Jurkat, Clone E6-1 (cell line): ENCODE measurements around the gene WFDC9. TPM values are rescaled to one million over a fixed set of nuclear protein-coding genes. Genes with fewer than 3 reads are reported as not detected.
A peak's percentile ranks its signal among the peaks of the same experiment; 100 is the strongest.
"Not testable (repeated sequence)": the region's sequence is repeated elsewhere in the genome, so short reads cannot be mapped to it uniquely, and the experiment has no call there.

ENCODE experiments used
- DNase-seq: peaks from one replicate; pipeline ENCODE4 v3.0.0-alpha.2; 2011; ENCODE audit warnings: low read depth, low spot score
- H3K4me3 ChIP-seq: 2 replicates; pipeline ENCODE4 v1.5.1; 2011; ENCODE audit warnings: mild to moderate bottlenecking, low read length, control low read depth, moderate library complexity
- polyA plus RNA-seq: library from polyadenylated mRNA; unstranded; fragments of >200 nt; gene quantifications from one replicate; pipeline ENCODE4 v1.2.1, GENCODE V29; 2012; ENCODE audit warnings: missing spikeins; ENCODE audit not compliant: insufficient read length, insufficient read depth

Gene WFDC9
- not detected for polyA plus RNA-seq

DNA sequence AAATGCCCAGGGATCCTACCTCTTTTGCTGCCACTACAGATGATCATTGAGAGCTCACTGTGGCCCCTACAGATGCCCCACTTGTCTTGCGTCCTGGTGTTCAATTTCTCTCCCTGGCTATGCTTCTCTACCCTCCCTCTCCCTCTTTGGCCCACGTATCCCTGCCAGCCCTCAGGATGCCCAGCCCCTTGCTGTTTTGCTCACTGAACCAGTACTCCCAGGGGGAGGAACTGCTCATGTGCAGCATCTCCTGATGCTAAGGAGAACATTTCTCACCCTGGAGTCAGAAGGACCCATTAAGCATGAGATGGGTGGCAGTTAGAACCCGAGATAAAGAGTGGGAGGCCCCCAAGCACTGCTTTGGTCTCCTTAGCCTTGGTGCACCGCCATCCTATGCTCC, at the start of gene WFDC9:
TSS of gene WFDC9 (minus strand) at position 101 of the 400 bp plus-strand sequence. CDS start 21,103 bp downstream, outside the sequence.
- no peak for DNase-seq
- H3K4me3 ChIP-seq, result no peak within 1 kb of the TSS

DNA sequence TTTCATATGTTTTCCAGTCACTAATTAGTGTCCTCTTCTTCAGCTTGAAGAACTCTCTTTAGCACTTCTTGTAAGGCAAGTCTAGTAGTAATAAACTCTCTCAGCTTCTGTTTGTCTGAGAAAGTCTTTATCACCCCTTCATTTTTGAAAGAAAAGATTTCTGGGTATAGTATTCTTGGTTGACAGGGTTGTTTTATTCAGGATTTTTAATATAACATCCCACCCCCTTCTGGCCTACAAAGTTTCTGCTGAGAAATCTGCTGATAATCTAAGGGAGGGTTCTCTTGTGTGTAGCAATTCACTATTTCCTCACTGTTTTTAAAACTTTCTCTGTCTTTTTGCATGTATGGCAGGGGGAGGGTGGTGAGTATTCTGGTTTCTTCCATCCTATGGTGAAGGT, 48.6 kb upstream of the WFDC9 start:
- no peak overlapping the region for H3K4me3 ChIP-seq
- DNase-seq, result no peak

DNA sequence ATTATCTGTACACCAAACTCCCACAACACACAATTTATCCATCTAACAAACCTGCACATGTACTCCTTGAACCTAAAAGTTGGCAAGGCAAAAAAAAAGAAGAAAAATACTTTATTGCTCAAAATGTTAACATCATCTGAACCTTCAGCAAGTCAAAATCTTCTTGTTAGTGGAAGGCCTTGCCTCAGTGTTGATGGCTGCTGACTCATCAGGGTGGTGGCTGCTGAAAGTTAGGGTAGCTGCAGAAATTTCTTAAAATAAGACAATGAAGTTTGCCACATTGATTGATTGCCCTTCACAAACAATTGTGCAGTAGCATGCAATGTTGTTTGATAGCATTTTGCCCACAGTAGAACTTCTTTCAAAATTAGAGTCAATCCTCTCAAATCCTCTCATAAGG, 41.7 kb upstream of the WFDC9 start:
- no peak for DNase-seq
- no peak overlapping the region for H3K4me3 ChIP-seq

DNA sequence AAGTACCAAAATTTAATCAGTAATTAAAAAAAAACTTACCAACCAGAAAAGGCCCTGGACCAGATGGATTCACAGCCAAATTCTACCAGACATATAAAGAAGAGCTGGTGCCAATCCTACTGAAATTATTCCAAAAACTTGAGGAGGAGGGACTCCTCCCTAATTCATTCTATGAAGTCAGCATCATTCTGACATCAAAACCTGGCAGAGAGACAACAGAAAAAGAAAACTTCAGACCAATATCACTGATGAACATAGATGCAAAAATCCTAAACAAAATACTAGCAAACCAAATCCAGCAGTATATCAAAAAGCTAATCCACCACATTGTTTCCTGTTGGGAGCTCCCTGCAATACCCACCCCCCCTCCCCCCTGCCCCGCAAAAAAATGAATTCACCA, 39.1 kb upstream of the WFDC9 start, which contains the start of gene WFDC11:
TSS of gene WFDC11 (minus strand) at position 101 of the 400 bp plus-strand sequence. CDS start 19,639 bp downstream, outside the sequence.
- H3K4me3 ChIP-seq, result no peak within 1 kb of the TSS
- no peak for DNase-seq

DNA sequence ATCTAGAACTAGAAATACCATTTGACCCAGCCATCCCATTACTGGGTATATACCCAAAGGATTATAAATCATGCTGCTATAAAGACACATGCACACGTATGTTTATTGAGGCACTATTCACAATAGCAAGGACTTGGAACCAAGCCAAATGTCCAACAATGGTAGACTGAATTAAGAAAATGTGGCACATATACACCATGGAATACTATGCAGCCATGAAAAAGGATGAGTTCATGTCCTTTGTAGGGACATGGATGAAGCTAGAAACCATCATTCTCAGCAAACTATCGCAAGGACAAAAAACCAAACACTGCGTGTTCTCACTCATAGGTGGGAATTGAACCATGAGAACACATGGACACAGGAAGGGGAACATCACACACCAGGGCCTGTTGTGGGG, 26.0 kb upstream of the WFDC9 start:
- not testable (repeated sequence) for H3K4me3 ChIP-seq, DNase-seq

DNA sequence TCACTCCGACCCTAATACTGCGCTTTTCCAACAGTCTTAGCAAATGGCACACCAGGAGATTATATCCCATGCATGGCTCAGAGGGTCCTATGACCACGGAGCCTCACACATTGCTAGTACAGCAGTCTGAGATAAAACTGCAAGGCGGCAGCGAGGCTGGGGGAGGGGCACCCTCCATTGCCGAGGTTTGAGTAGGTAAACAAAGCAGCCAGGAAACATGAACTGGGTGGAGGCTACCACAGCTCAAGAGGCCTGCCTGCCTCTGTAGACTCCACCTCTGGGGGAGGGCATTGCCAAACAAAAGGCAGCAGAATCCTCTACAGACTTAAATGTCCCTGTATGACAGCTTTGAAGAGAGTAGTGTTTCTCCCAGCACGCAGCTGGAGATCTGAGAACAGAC, 20.6 kb upstream of the WFDC9 start:
- peak; percentile 51 for DNase-seq

DNA sequence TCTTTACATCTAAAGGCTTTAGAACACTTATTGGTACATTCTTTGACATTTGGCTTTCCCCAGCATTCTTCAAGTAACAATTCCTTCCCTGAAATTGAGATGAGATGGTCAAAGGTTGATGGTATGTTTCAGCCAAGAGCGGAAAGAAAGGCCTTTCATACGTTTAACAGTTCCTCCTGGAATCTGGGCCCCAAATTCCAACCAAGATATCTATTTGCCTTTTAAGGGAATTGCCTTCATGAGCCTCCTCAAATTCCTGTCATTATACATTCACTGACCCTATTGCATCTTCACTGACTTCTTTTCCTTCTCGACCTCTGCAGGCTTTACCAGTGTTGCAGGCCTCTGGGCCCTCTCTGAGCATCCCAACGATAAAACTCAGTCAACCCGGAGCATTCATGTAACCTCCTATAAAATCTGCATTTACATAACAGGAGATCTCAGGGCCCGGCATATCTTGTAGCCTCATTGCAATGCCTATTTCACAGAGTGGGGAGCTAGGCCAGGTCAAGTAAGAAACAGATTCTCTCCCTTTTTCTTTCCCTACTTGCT, 18.3 kb upstream of the WFDC9 start:
- DNase-seq, result no peak
- no peak overlapping the region for H3K4me3 ChIP-seq

More for the DNA sequence above, 20.6 kb upstream of the WFDC9 start:
- H3K4me3 ChIP-seq, result not testable (repeated sequence)

DNA sequence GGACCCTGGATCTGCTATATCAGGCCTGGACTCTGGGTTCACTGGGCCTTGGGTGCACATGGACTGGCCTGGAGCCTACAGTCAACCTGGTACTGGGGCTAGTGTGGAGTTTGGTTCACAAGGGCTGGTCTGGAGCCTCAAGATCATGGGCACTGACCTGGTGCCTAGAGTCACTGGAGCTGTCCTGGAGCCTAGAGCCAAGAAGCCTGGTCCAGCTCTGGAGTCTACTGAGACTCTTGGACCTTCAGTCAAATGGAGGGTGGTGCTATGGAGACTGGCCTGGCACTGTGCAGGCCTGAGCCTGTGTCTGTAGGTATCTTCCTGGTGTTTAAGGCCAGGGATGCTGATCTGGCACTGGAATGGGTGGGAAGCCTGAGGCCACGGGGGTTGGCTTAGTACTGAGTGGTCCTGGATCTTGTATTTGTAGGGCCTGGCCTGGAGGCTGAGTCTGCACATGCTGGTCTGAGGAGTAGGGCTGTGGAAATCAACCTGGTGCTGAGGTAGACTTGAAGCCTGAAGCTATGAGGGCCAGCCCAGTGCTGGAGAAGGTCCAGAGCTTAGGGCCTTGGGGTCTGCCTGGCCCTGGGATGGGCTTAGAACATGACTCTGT, 16.5 kb upstream of the WFDC9 start:
- no peak for DNase-seq
- H3K4me3 ChIP-seq, result no peak overlapping the region

DNA sequence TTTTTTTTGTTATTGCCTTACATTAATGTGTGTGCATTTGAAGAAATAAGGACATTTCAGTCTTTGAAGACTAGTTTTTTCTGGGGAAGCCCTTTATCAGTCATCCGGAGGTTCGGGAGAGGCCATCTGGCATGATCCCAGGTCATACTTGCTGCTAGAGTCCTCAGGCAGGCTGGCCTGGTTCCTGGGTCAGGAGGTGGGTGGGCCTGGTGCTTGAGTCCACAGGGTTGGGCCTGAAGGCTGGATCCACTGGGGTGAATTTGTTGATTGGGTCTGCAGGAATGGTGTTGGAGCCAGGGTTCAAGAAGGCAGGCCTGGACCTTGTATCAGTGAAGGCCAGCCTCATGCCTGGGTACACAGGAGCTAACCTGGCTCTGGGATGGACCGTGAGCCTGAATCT, 15.8 kb upstream of the WFDC9 start:
- DNase-seq, result no peak
- no peak overlapping the region for H3K4me3 ChIP-seq

DNA sequence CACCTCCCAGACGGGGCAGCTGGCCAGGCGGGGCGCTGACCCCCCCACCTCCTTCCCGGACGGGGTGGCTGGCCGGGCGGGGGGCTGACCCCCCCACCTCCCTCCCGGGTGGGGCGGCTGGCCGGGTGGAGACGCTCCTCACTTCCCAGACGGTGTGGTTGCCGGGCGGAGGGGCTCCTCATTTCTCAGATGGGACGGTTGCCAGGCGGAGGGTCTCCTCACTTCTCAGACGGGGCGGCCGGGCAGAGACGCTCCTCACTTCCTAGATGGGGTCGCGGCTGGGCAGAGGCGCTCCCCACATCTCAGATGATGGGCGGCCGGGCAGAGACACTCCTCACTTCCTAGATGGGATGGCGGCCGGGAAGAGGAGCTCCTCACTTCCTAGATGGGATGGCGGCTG, 14.8 kb upstream of the WFDC9 start:
- DNase-seq, H3K4me3 ChIP-seq: not testable (repeated sequence)

DNA sequence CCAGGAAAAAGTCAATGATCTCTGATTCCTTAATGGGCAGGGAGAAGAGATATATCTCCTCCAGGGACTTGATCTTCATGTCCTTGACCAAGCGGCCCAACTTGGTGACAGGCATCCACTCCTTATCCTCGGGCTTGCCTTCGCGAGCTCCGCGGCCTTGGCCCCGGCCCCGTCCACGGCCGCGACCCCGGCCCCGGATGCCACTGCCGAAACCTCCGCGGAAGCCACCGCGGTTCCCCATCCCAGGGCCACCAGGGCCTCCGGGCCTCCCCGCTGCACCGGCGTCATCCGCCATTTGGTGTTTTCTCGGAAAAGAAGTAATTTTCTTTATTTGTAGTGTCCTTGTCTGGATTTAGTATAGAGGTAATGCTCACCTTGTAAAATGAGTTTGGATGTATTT, 10.0 kb upstream of the WFDC9 start:
- DNase-seq, result not testable (repeated sequence)

DNA sequence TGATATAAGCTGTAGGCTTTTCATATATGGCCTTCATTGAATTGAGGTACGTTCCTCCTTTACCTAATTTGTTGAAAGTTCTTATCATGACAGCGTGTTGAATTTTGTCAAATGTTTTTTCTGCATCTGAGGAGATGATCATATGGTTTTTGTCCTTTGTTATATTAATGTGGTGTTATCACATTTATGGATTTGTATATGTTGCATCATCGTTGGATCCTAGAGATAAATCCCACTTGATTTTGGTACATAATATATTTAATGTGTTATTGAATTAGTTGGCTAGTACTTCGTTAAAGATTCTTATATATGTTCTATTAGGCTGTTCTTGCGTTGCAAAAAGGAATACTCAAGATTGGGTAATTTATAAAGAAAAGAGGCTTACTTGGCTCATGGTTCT, 8.6 kb upstream of the WFDC9 start:
- no peak overlapping the region for H3K4me3 ChIP-seq
- no peak for DNase-seq

More for the DNA sequence above, 10.0 kb upstream of the WFDC9 start:
- not testable (repeated sequence) for H3K4me3 ChIP-seq

DNA sequence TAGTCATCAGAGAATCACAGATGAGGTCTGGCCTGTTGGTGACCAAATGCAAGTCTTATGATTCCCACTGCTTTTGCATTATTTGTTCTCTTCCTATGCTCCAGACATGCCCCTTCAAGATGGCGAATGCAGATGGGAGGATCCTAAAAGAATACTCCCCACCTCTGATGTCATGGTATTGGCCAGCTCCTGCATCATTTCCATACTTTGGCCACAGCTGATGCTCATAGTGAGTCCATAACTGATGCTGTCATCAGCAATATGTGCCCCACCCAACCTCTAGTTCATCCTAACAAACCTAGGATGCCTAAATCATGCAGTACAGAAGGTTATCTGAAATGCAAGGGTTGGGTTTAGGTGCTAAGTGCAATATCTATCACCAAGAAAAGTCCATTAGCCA, 5.4 kb upstream of the WFDC9 start:
- H3K4me3 ChIP-seq, result no peak overlapping the region
- DNase-seq, result no peak

DNA sequence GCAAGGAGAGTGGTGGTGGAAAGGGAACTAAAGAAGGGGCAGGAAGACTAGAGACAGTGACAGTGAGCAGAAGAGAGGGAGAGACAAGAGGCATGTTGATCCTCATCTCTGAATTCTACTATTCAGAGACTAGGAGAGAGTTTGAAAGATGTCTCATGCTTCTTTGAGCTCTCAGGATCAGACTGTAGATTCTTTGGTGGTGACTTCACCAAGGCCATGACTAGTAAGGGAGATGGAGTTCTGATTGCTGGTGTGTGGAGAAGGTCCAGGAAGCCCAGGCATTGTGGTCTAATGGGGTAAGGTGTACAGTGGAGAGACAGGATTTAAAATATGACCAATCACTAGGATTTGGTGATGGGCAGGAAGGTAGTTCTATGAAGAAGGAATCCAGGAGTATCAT, 713 bp downstream of the WFDC9 start:
- no peak overlapping the region for H3K4me3 ChIP-seq
- no peak for DNase-seq

DNA sequence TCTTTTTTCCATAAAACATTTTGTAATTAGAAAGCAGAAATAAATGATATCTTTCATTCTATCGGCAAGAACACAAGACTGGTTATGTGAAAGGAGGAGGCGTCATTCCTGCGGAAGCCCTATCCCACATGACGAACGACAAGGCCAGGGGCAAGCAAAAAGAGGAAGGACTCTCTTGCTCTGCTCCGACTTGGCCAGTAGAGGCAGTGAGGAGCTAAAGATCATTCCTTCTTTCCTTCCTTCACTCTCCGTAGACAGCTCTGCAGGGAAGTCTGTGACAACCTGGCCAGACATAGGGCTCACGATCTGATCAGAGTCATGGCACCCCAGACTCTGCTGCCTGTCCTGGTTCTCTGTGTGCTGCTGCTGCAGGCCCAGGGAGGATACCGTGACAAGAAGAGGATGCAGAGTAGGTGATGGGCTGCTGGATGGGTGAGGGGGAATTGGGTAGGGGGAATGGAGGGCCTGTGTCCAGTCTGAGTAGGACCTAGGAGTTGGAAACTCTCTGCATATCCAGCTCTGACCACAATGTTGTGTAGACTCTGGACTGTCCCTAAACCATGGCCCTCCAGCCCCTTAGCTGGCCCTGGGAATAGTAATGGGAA, 1.5 kb downstream of the WFDC9 start, which contains the start of gene WFDC10A:
TSS of gene WFDC10A (plus strand) at position 244 of the 605 bp plus-strand sequence. CDS start at position 319, 75 bp downstream.
- DNase-seq, result peak; percentile 58
- H3K4me3 ChIP-seq, result no peak within 1 kb of the TSS

DNA sequence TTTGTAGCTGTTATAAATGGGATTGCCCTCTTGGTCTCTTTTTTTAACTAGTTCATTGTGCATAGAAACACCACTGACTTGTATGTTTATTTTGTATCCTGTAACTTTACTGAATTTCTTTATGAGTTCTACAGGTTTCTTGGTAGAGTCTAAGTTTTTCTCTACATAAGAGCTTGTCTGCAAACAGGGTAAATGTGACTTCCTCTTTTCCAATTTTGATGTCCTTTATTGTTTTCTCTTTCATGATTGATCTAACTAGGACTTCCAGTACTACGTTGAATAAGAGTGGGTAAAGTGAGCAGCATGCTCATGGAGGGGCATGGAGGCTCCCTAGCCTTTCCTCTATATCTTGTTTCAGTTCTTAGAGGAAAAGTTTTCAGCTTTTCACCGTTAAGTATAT, 4.5 kb downstream of the WFDC9 start:
- no peak for DNase-seq
- no peak overlapping the region for H3K4me3 ChIP-seq

DNA sequence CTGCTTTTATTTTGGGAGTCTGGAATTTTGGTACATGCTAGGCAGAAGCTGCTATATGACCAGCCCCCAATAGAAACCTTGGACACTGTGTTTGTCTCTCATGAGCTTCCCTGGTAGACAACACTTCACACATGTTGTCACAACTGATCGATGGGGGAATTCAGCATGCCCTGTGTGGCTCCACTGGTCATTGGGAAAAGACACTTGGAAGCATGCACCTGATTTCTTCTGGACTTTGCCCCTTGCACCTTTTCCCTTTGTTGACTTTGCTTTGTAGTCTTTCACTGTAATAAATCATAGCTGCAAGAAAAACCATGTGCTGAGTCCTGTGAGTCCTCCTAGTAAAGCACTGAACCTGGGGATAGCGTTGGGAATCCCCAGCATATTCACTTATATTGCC, 9.5 kb downstream of the WFDC9 start:
- no peak for DNase-seq
- H3K4me3 ChIP-seq, result no peak overlapping the region

DNA sequence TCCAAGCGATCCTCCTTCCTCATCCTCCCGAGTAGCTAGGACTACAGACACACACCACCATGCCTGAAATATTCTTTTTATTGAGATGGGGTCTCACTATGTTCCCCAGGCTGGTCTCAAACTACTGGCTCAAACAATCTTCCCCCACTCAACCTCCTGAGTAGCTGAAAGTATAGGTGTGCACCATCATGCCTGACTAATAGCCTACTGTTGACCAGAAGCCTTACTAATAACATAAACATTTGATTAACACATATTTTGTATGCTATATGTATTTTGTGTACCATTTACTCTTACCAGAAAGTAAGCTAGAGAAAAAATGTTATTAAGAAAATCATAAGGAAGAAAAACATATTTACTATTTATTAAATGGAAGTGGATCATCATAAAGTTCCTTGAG, 13.5 kb downstream of the WFDC9 start:
- no peak overlapping the region for H3K4me3 ChIP-seq
- no peak for DNase-seq

DNA sequence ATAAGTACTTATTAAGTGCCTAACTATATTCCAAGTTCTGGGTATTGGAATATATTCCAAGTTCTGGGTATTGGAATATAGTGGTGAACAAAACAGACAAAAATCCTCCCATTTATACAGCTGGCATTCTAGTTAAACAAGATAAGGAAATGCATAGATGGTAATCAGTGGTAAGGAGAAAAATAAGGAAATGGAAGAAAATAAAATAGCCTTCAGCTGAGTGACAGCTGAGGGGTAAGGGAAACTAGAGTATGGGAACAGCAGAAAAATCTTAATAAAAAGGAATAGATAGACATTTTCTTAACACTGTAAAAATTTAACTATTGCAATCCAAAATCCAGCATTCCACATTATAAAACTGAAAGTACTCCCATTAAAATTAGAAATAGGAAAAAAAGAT, 18.8 kb downstream of the WFDC9 start:
- no peak overlapping the region for H3K4me3 ChIP-seq
- DNase-seq, result no peak

DNA sequence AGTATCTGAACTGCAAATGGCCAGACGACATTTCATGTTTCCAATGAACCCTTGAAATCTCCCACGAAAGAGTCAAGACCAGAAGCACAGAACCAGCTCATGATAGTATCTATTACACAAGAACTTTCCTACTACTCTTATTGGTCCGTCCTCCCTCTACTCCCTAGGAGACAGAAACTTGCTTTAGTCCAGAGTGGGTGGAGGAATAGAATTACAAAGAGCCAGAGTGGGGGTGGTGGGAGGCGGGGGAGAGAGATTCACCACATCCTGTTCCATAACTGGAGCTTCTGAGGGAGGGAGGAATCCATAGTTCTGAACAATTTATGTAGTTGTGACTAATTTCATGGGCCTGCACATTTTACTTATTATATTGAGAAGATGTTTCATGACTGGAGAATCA, 20.0 kb downstream of the WFDC9 start:
- no peak overlapping the region for H3K4me3 ChIP-seq
- peak; percentile 14 for DNase-seq

DNA sequence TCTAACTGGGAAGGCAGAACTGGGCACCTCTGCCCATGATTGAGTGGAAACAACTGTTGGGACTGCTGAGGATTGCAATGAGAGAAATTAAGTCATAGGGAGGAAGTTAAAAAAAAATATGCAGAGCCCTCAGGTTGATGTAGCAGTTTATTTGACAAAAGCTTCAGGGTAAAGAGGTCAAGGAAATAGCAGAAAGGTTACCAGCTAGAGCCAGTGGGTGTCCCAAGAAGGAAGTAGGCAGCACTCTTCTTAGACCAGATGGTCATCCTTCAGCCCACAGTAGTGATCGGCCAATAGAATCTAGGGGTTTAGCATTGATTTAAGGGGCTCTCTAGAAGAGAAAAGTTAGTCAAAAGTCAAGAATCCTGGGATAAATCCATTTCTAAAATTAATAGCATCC, 23.3 kb downstream of the WFDC9 start:
- no peak overlapping the region for H3K4me3 ChIP-seq
- no peak for DNase-seq
